Upper lobe of right lung (tissue), 1 donor: ENCODE data around the gene COQ2. TPM values are rescaled to one million over a fixed set of nuclear protein-coding genes. Genes with fewer than 3 reads are reported as not detected.
"Not testable (repeated sequence)": the region's sequence is repeated elsewhere in the genome, so short reads cannot be mapped to it uniquely, and the experiment has no call there.

Source experiments
- ATAC-seq: fragments of 200-7000 bp; cut with Tn5 transposase; one replicate; pipeline ENCODE4 v1.9.1; 2020; ENCODE audit warnings: mild to moderate bottlenecking, moderate library complexity
- DNase-seq: peaks from one replicate; pipeline ENCODE4 v3.0.0-alpha.2; 2020
- H3K27ac ChIP-seq: fragments of 200-600 bp; one replicate; pipeline ENCODE4 v1.8.0; 2022
- H3K27me3 ChIP-seq: fragments of 200-600 bp; one replicate; pipeline ENCODE4 v1.8.0; 2022; ENCODE audit warnings: mild to moderate bottlenecking
- H3K36me3 ChIP-seq: fragments of 200-600 bp; one replicate; pipeline ENCODE4 v1.8.0; 2022
- H3K4me1 ChIP-seq: fragments of 200-600 bp; one replicate; pipeline ENCODE4 v1.8.0; 2022
- H3K4me3 ChIP-seq: fragments of 200-600 bp; one replicate; pipeline ENCODE4 v1.8.0; 2022; ENCODE audit warnings: mild to moderate bottlenecking
- H3K9me3 ChIP-seq: fragments of 200-600 bp; one replicate; pipeline ENCODE4 v1.8.0; 2022
- CTCF ChIP-seq: fragments of 200-600 bp; IDR thresholded peaks from one replicate; pipeline ENCODE4 v1.8.0; 2022; ENCODE audit warnings: antibody characterized with exemption
- intact Hi-C: fragments of 100-400 bp; cut with DNase I; formaldehyde crosslinking; loops from one replicate; pipeline ENCODE4 v1.11.0; 2022
- total RNA-seq: library from RNA; stranded (reverse); fragmentation: NEBNext Ultra II Directional; extraction: Animal tissue kit (Norgen Biotek cat#: 25700); gene quantifications from one replicate; pipeline ENCODE4 v1.2.1, GENCODE V29; 2021
- donor health status: DM: no; HTN: yes; CAD: no; lungs with severe emphysema.

Gene COQ2
- total RNA-seq, 1 donor from 2014 or later: 12.4 TPM

- Histone ChIP-seq H3K27ac (no peak overlapping the region), H3K9me3 (no peaks in the 10 kb centered on the region), H3K36me3 (no peaks in the 10 kb centered on the region), H3K4me1 (no peaks in the 10 kb centered on the region), H3K4me3 (no peak overlapping the region), H3K27me3 (no peaks in the 10 kb centered on the region)
- ATAC-seq (no peak), DNase-seq (no peak)
- TF ChIP-seq CTCF: no peak
- intact Hi-C loops: no loop called here
Measured at GRCh38 chr4:83293305-83294046, 8.9 kb upstream of the COQ2 start.

- H3K27ac ChIP-seq, H3K9me3 ChIP-seq, H3K4me1 ChIP-seq, H3K27me3 ChIP-seq, H3K4me3 ChIP-seq, H3K36me3 ChIP-seq, DNase-seq, intact Hi-C loops, ATAC-seq: not testable (repeated sequence)
Measured at GRCh38 chr4:83290059-83290774, 5.6 kb upstream of the COQ2 start.

- H3K36me3 ChIP-seq, H3K27ac ChIP-seq, DNase-seq, H3K27me3 ChIP-seq, intact Hi-C loops, H3K4me1 ChIP-seq, H3K4me3 ChIP-seq, H3K9me3 ChIP-seq, ATAC-seq: not testable (repeated sequence)
Measured at GRCh38 chr4:83288381-83288780, 3.8 kb upstream of the COQ2 start.

- H3K4me3 ChIP-seq: peak overlapping the region; percentile 65
- DNase-seq (no peak), ATAC-seq (peak; percentile 33)
- no peaks in the 10 kb centered on the region for H3K36me3 ChIP-seq
- no peak for TF ChIP-seq CTCF
- intact Hi-C loops: no loop called here
- H3K27ac ChIP-seq: peak overlapping the region; percentile 90
- no peaks in the 10 kb centered on the region for H3K27me3 ChIP-seq
- no peaks in the 10 kb centered on the region for H3K9me3 ChIP-seq
- peaks cover 8% of the 10 kb centered on the region for H3K4me1 ChIP-seq
Measured at GRCh38 chr4:83285055-83285407, 433 bp upstream of the COQ2 start.

- Histone ChIP-seq H3K36me3 (no peaks in the 10 kb centered on the region), H3K4me3 (no peak overlapping the region), H3K4me1 (peaks cover 8% of the 10 kb centered on the region), H3K27ac (no peak overlapping the region), H3K27me3 (no peaks in the 10 kb centered on the region), H3K9me3 (no peaks in the 10 kb centered on the region)
- TF ChIP-seq CTCF: no peak
- DNase-seq (no peak), ATAC-seq (peak; percentile 4)
- intact Hi-C loops: no loop called here
Measured at GRCh38 chr4:83283181-83283580, 1.4 kb downstream of the COQ2 start.

- H3K27me3 ChIP-seq: no peaks in the 10 kb centered on the region
- intact Hi-C loops: no loop called here
- no peak overlapping the region for H3K4me3 ChIP-seq
- DNase-seq: no peak
- peak; percentile 83 for TF ChIP-seq CTCF
- no peaks in the 10 kb centered on the region for H3K9me3 ChIP-seq
- no peak for ATAC-seq
- peaks cover 8% of the 10 kb centered on the region for H3K4me1 ChIP-seq
- H3K36me3 ChIP-seq: no peaks in the 10 kb centered on the region
- H3K27ac ChIP-seq: no peak overlapping the region
Measured at GRCh38 chr4:83282049-83282535, 2.5 kb downstream of the COQ2 start.
